ENCODE results near the gene DYNC2LI1.
A peak's percentile ranks its signal among the peaks of the same experiment; 100 is the strongest.
"Not testable (repeated sequence)": the region's sequence is repeated elsewhere in the genome, so short reads cannot be mapped to it uniquely, and the experiment has no call there.

Gene DYNC2LI1

DNA sequence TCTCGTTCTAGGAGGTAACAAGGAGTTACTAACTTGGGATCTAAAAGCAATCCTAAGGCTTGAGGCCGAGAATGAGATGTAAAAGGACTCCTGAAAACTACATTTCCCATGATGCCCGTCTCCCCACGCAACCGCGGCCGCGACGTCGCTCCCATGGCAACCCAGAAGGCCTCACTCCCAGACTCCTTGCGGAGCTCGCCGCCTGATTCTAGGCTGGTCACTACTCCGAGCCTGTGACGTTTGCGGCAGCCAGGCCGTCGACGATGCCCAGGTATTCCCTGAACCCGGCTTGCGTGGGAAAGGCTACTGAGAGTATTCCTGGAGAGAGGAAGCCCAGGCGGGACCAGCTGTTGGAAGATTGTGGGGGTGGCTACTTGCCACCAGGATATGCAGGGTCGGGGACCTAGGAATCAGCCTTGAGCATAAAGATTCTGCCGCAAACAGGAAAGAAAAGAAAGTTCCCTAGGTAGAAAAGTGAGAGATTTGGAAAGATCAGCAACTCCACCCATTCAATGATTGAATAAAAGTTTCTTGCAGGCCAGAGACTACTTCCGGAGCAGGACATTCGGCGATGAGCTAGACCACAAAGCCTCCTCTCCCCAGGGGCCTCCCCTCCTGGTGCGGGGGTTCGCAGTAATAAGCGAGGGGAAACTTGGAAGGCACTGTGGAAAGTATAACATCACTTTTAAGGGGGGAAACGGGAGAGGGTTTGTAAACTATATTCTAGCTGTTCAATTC is at the start of gene DYNC2LI1:
Gene DYNC2LI1 (plus strand): TSS at position 164 of the 738 bp plus-strand sequence. CDS start 100 bp downstream, at position 264.
- H3K27ac ChIP-seq = no peak within 1 kb of the TSS

DNA sequence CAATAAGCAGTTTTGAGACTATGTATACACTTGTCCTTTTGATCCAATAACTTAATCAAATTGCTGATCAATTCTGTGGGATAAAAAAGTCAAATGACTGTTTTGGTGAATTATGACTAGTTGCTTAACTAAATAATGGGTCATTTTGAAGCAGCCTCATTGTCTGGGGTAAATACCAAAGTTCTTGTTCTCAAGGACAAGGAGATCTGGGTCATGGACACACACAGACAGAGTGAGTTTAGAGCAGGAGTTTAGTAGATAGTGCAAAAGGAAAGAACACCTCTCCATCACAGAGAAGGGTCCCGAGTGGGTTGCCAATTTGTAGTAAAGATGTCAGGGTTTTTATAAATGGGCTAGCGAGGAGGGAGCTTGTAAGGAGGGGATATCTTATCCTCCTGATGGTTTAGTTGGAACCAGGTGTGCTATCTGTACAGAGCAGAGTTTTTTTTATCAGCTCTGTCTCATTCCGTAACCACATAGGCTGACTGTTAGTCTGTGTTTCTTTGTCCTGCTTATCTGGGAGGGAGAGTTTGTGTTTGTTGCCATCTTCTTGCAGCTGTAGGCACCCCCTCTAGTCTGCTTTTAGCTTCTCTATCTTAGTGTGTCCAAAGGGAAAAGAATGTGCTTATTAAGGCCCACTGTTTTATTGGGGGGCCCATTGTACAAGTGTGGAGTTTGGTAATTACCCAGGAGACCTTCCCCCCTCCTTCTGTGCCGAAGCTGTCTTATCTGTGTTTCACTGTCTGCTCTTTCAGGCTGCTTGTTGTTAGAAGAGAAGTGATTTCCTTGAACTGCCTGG is 48.9 kb upstream of the DYNC2LI1 start:
- Histone ChIP-seq H3K4me3 (no peak overlapping the region), H3K27ac (no peak overlapping the region), H3K4me2 (no peak overlapping the region)

More for the DNA sequence above, at the start of gene DYNC2LI1:
- Histone ChIP-seq H3K27me3 (no peaks in the 10 kb centered on the region), H3K4me1 (peaks cover 7% of the 10 kb centered on the region), H3K9me3 (no peaks in the 10 kb centered on the region), H3K9ac (peak within 1 kb of the TSS; percentile 59), H4K20me1 (no peaks in the 10 kb centered on the region), H3K36me3 (no peaks in the 10 kb centered on the region; the same call in 1 of the 2 replicates), H3K4me3 (peak within 1 kb of the TSS; percentile 87), H3K4me2 (peak within 1 kb of the TSS; percentile 93)
- TF ChIP-seq Cebpa-rat (IDR thresholded peaks at IDR 0.05) = no peak

DNA sequence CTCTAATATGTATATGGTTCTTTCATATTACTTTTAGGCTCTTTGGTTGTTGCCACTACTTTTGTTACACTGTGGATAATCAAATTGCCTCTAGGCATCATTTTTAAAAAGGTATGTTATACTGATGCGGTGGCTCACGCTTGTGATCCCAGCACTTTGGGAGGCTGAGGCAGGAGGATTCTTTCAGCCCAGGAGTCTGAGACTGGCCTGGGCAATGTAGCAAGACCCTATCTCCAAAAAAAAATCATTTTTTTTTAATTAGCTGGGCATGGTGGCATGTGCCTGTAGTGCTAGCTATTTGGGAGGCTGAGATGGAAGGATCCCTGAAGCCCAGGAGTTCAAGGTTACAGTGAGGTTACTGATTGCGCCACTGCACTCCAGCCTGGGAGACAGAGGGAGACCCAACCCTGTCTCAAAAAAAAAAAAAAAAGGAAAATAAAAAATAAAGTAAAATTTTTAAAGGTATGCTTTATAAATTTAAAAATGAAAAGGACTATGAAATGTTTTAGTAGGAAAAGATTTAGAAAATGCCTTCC is 48.1 kb upstream of the DYNC2LI1 start:
- Histone ChIP-seq H3K36me3 (no peaks in the 10 kb centered on the region), H3K27me3 (no peaks in the 10 kb centered on the region), H3K9ac (no peak overlapping the region), H4K20me1 (no peaks in the 10 kb centered on the region), H3K27ac (no peak overlapping the region), H3K9me3 (no peaks in the 10 kb centered on the region), H3K4me2 (no peak overlapping the region), H3K4me1 (peaks cover 3% of the 10 kb centered on the region; the same call in 1 of the 2 replicates), H3K4me3 (no peak overlapping the region)
- no peak for TF ChIP-seq Cebpa-rat (IDR thresholded peaks at IDR 0.05)

More for the DNA sequence above, 48.9 kb upstream of the DYNC2LI1 start:
- no peak overlapping the region for H3K9ac ChIP-seq
- no peaks in the 10 kb centered on the region for H3K9me3 ChIP-seq
- no peak for TF ChIP-seq Cebpa-rat (IDR thresholded peaks at IDR 0.05)
- no peaks in the 10 kb centered on the region for H4K20me1 ChIP-seq
- H3K27me3 ChIP-seq = no peaks in the 10 kb centered on the region
- no peaks in the 10 kb centered on the region for H3K36me3 ChIP-seq
- H3K4me1 ChIP-seq = peaks cover 4% of the 10 kb centered on the region; the same call in 1 of the 2 replicates

DNA sequence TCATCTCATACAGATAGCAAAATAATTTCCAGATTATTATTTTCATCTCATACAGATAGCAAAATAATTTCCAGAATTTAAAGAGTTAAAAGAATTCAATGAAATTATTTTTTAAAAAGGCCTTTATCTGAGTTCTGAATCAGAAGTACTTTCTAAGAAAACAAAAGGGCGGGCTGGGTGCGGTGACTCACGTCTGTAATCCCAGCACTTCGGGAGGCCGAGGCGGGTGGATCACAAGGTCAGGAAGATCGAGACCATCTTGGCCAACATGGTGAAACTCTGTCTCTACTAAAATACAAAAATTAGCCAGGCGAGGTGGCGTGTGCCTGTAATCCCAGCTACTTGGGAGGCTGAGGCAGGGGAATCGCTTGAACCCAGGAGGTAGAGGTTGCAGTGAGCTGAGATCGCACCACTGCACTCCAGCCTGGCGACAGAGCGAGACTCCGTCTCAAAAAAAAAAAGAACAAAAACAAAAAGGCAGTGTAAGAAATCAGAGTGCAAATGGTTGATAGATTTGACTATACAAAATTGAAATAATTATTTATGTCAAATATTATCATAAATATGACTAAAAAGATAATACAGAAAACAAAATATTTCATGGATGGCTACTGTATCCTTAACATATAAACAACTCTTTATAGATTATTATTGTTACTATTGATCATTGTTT is 46.7 kb upstream of the DYNC2LI1 start:
- H3K4me3 ChIP-seq, H3K27me3 ChIP-seq, H3K9ac ChIP-seq, H4K20me1 ChIP-seq, H3K36me3 ChIP-seq, H3K27ac ChIP-seq, H3K4me1 ChIP-seq, H3K9me3 ChIP-seq, H3K4me2 ChIP-seq: not testable (repeated sequence)

DNA sequence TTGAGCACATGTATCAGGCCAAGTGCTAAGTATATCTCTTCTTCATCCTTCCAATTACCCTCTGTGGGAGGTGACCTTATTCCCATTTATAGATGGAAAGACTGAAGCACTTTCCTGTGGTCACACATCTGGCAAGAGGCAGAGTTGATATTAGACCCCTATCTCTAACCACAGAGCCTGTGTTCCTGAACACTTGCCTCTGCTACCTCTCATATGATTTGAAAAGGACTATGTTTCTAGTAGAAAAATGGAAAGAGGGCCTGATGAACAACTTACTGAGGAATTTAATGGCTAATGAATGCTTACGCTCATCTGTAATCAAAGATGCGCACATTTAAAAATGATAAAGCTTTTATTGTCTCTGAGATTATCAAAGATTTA is 46.2 kb upstream of the DYNC2LI1 start:
- TF ChIP-seq Cebpa-rat (IDR thresholded peaks at IDR 0.05) = no peak
- Histone ChIP-seq H3K27ac (no peak overlapping the region), H3K9me3 (no peaks in the 10 kb centered on the region), H4K20me1 (no peaks in the 10 kb centered on the region), H3K4me3 (no peak overlapping the region), H3K9ac (no peak overlapping the region), H3K4me2 (no peak overlapping the region), H3K27me3 (no peaks in the 10 kb centered on the region), H3K4me1 (peaks cover 3% of the 10 kb centered on the region; the same call in 1 of the 2 replicates), H3K36me3 (no peaks in the 10 kb centered on the region)

DNA sequence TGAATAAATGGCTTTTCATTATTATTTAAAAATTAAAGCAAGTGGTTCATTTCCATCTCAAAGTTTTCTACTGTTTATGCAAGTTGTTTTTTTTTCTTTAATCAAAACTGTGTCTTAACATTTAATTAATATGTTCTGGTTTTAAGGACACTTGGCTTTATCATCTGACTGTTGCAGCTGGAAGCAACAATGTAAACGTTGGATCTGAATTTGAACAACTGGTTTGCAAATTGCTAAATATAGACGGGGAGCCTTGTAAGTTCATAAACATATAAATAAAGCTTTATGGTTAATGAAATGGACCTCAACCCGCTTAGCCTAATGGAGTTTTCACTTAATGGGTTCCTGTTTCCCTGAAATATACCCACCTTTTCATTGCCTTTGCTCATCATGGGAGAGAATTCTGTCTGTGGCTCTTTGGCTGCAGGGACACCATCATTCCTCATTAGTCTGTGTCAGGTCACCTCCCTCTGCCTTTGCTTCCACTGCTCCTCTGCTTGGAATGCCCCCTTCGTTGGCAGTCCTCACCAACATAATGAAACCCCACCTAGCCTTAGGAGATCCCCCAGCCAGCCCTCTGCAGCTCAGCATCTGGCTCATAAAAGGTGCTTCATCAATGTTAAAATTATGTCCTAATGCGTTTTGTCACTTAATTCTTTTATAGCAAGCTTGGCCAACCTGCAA is 44.2 kb upstream of the DYNC2LI1 start:
- H3K4me3 ChIP-seq = no peak overlapping the region

DNA sequence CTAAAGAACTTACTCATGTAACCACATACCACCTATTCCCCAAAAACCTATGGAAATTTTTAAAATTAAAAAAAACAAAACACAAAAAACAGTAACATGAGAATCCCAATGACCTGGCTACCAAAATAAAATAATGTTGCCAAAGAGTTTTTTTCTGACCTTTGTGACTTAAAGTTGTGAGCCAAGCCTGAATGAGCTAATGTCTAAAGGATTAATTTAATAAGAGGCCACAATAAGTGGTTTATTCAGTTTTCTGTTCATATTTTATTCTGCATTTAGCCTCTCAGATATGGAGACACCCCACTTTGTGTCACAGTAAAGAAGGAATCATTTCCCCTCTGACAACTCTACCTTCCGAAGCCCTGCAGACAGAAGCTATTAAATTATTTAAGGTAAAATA is 42.6 kb upstream of the DYNC2LI1 start:
- no peaks in the 10 kb centered on the region for H3K9me3 ChIP-seq
- H3K9ac ChIP-seq = no peak overlapping the region
- H3K4me3 ChIP-seq = no peak overlapping the region
- peaks cover 3% of the 10 kb centered on the region; the same call in 1 of the 2 replicates for H3K4me1 ChIP-seq
- TF ChIP-seq Cebpa-rat (IDR thresholded peaks at IDR 0.05) = no peak
- no peak overlapping the region for H3K4me2 ChIP-seq
- H3K36me3 ChIP-seq = no peaks in the 10 kb centered on the region
- no peak overlapping the region for H3K27ac ChIP-seq
- H3K27me3 ChIP-seq = no peaks in the 10 kb centered on the region
- H4K20me1 ChIP-seq = no peaks in the 10 kb centered on the region

More for the DNA sequence above, 44.2 kb upstream of the DYNC2LI1 start:
- no peak overlapping the region for H3K27ac ChIP-seq
- no peaks in the 10 kb centered on the region for H3K9me3 ChIP-seq
- no peaks in the 10 kb centered on the region for H4K20me1 ChIP-seq
- no peak overlapping the region for H3K4me2 ChIP-seq
- no peaks in the 10 kb centered on the region for H3K36me3 ChIP-seq
- peaks cover 3% of the 10 kb centered on the region; the same call in 1 of the 2 replicates for H3K4me1 ChIP-seq
- TF ChIP-seq Cebpa-rat (IDR thresholded peaks at IDR 0.05) = no peak
- H3K9ac ChIP-seq = no peak overlapping the region
- H3K27me3 ChIP-seq = no peaks in the 10 kb centered on the region

DNA sequence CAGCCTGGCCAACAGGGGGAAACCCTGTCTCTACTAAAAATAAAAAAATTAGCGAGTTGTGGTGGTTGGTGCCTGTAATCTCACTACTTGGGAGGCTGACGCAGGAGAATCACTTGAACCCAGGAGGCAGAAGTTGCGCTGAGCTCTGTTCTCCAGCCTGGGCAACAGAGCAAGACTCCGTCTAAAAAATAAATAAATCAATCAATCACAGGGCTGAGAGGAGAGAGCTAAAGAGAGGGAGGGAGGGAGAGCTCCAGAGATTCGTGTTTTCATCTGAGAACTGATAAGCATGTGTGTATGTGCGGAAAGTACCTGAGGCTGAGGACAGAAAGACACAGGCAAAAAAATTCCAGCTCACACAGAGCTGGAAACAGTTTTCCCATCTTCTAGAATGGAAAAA is 37.2 kb upstream of the DYNC2LI1 start:
- H3K4me1 ChIP-seq = no peaks in the 10 kb centered on the region
- no peak for TF ChIP-seq Cebpa-rat (IDR thresholded peaks at IDR 0.05)
- no peaks in the 10 kb centered on the region for H3K9me3 ChIP-seq
- no peaks in the 10 kb centered on the region for H3K36me3 ChIP-seq
- H3K27me3 ChIP-seq = no peaks in the 10 kb centered on the region
- H3K9ac ChIP-seq = no peak overlapping the region
- H3K27ac ChIP-seq = no peak overlapping the region
- H3K4me3 ChIP-seq = no peak overlapping the region
- H3K4me2 ChIP-seq = no peak overlapping the region
- no peaks in the 10 kb centered on the region for H4K20me1 ChIP-seq

Data from BLaER1 (cell line).